Fibroblast of the aortic adventitia (primary cell): ENCODE data around the gene MS4A3. TPM values are rescaled to one million over a fixed set of nuclear protein-coding genes. Genes with fewer than 3 reads are reported as not detected.

Experiments
- DNase-seq: peaks from one replicate; pipeline ENCODE4 v3.0.0-alpha.2; 2010; ENCODE audit warnings: low read depth
- H3K4me3 ChIP-seq: 2 replicates; pipeline ENCODE4 v1.5.1; 2011; ENCODE audit warnings: low read depth, mild to moderate bottlenecking, control low read depth, low read length, moderate library complexity
- total RNA-seq: library from RNA; depleted of rRNA; stranded (reverse); fragments of >200 nt; gene quantifications from 2 replicates; pipeline ENCODE4 v1.2.3, GENCODE V29; 2012; ENCODE audit warnings: low replicate concordance
- TF ChIP-seq, protein P1 (sequence below): IDR thresholded peaks from 2 replicates; pipeline ENCODE4 v1.5.1; 2011; ENCODE audit warnings: mild to moderate bottlenecking, low read length, control low read depth, inconsistent platforms; ENCODE audit not compliant: insufficient read depth

MS4A3 gene
- total RNA-seq, 1 donor, result not detected

DNA sequence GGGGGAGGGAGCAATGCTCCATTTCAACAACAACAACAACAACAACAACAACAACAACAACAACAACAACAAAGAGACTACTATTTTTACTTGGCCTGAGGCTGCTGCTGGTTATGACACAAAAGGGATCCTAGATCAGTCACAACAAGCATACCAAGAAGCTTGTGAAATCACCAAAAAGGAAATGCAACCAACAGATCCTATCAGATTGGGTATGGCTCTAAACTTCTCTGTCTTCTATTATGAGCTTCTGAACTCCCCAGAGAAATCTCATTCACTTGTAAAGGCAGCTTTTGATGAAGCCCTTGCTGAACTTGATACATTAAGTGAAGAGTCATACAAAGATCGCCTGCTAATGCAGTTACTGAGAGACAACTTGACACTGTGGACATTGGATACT lies 21.5 kb downstream of the MS4A3 start:
- DNase-seq, result no peak
- TF ChIP-seq, protein P1, sequence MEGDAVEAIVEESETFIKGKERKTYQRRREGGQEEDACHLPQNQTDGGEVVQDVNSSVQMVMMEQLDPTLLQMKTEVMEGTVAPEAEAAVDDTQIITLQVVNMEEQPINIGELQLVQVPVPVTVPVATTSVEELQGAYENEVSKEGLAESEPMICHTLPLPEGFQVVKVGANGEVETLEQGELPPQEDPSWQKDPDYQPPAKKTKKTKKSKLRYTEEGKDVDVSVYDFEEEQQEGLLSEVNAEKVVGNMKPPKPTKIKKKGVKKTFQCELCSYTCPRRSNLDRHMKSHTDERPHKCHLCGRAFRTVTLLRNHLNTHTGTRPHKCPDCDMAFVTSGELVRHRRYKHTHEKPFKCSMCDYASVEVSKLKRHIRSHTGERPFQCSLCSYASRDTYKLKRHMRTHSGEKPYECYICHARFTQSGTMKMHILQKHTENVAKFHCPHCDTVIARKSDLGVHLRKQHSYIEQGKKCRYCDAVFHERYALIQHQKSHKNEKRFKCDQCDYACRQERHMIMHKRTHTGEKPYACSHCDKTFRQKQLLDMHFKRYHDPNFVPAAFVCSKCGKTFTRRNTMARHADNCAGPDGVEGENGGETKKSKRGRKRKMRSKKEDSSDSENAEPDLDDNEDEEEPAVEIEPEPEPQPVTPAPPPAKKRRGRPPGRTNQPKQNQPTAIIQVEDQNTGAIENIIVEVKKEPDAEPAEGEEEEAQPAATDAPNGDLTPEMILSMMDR, result no peak

DNA sequence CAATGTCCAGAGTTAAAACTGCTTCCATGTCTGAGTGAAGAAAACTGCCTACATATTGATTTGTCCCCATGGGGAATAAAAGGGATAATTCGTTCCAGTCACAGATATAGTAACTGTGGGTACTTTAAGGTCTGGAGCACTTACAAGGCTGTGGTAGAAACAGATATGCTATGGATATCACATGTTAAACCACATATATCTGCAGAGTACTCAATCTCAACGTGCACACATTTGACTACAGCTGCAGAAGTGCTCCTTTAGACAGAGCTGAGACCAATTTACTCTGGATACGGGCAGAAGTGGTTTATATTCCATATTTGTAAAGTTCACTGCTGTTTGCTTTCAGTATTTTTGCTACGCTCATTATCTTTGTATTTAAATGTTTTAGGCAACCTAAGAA lies 22.3 kb downstream of the MS4A3 start:
- TF ChIP-seq, protein P1, result no peak
- no peak overlapping the region for H3K4me3 ChIP-seq
- no peak for DNase-seq

More for the DNA sequence above, 21.5 kb downstream of the MS4A3 start:
- no peak overlapping the region for H3K4me3 ChIP-seq

DNA sequence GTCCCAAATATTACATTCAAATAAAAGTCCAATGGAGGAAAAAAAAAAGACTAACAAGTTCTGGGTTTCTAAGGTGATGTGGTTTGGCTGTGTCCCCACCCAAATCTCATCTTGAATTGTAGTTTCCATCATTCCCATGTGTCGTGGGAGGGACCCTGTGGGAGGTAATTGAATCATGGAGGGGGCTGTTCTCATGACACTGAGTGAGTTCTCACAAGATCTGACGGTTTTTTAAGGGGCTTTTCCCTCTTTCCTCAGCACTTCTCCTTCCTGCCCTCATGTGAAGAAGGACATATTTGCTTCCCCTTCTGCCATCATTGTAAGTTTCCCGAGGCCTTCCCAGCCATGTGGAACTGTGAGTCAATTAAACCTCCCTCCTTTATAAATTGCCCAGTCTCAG lies 24.1 kb downstream of the MS4A3 start:
- DNase-seq, result no peak
- no peak overlapping the region for H3K4me3 ChIP-seq
- TF ChIP-seq, protein P1, result no peak

DNA sequence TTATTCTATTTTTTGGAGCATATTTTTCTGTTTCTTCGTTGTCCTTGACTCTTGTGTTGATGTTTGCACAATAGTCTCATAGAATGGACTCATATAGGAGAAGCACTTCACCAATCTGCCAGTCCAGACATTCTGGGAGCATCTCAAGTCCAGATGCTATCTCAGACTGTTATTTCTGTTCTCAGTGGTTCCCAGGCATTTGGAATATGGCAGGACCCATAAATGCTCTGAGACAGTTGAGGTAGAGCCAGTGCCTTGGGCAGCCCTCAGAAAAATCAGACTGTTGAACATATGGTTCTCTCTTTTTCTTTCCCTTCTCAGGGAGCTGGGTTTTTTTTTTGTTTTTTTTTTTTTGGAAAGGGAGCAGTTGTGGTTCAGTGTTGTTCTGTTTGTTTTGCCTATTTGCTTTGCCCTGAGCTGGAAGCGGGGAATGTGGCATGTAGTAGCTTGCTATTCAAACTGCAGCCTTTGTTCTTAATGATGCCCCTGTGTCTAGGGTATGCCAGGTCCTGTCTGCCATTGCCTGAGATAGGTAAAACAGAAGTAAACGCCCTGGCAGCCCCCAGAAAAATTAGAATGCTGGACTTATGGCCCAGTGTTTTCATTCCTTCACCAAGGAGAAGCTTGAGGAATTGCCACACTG lies 28.3 kb downstream of the MS4A3 start:
- TF ChIP-seq, protein P1, result no peak

DNA sequence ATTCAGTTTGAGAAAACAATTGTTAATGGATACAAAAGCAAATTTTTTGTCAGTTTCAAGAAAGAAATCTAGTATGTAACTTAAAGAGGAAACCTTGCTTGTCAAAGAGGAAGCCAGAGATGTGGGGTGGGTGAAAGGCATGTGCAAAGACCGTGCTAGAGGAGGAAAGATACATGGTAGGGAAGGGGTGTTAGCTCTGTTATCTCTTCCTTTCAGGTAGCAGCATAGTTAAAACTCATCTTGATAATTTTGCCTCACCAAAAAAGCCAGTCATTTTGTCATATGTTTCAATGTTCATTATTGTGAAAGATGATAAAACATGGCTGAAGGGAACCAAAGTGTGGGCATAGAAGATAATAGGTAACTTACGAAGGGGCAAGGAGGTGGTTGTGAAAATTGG lies 29.4 kb downstream of the MS4A3 start:
- no peak for DNase-seq
- no peak overlapping the region for H3K4me3 ChIP-seq
- TF ChIP-seq, protein P1, result no peak

More for the DNA sequence above, 28.3 kb downstream of the MS4A3 start:
- H3K4me3 ChIP-seq, result no peak overlapping the region
- DNase-seq, result no peak

DNA sequence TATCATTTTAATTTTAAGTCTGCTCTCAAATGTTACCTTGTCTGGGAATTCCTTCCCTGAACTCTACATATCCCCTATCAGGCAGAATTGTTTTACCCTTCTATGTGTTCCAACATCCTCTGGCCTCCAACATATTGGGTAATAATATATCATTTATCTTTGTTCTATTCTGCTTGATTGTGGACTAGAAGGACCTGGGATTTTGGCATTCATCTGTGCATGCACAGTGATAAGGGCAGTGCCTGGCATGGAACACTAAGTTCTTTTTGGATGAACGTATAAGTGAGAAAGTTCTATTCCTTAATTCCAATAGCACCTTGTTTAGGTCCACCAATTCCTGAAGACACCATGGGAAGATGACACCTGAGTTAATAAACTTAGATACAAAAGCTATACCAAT lies 30.8 kb downstream of the MS4A3 start:
- TF ChIP-seq, protein P1, result no peak
- DNase-seq, result no peak

DNA sequence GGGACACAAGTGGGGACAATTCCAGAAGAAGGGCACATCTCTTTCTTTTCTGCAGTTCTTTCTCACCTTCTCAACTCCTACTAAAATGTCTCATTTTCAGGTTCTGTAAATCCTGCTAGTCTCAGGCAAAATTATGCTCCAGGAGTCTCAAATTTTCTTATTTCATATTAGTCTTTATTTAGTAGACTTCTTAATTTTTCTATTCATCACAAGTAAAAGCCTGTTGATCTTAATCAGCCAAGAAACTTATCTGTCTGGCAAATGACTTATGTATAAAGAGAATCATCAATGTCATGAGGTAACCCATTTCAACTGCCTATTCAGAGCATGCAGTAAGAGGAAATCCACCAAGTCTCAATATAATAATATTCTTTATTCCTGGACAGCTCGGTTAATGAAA lies 31.9 kb downstream of the MS4A3 start, which contains the start of gene MS4A2:
TSS of gene MS4A2 (plus strand) at position 301 of the 400 bp plus-strand sequence. CDS start 102 bp downstream, outside the sequence.
- no peak within 1 kb of the TSS for H3K4me3 ChIP-seq
- TF ChIP-seq, protein P1, result no peak
- DNase-seq, result no peak

More for the DNA sequence above, 30.8 kb downstream of the MS4A3 start:
- H3K4me3 ChIP-seq, result no peak overlapping the region
